CD14-positive monocyte (primary cell): ENCODE measurements around the gene MAST4. TPM values are rescaled to one million over a fixed set of nuclear protein-coding genes. Genes with fewer than 3 reads are reported as not detected.

Source experiments
- DNase-seq, 3 donors: peaks; one replicate each; pipeline ENCODE4 v3.0.0-alpha.2; 2011 to 2022
- H2AFZ ChIP-seq: 2 replicates; pipeline ENCODE4 v1.6.0; 2012; ENCODE audit warnings: mild to moderate bottlenecking, low read depth, low read length, inconsistent platforms; ENCODE audit not compliant: insufficient read depth, poor library complexity, severe bottlenecking
- H3K27ac ChIP-seq, 2 donors: 1 replicate in 1 of 2; 2 replicates in 1 of 2; pipeline ENCODE4 v1.5.1; 2012 to 2013; ENCODE audit warnings: low read length in 2 of 2, control low read depth in 1 of 2, inconsistent platforms in 1 of 2, low read depth in 1 of 2, mild to moderate bottlenecking in 1 of 2
- H3K27me3 ChIP-seq, 2 donors: one replicate each; pipeline versions ENCODE4 v1.6.0 to v1.6.1; 2011 to 2013; ENCODE audit warnings: low read length in 2 of 2; ENCODE audit not compliant: control insufficient read depth in 2 of 2, insufficient read depth in 2 of 2
- H3K36me3 ChIP-seq, 2 donors: replicated peaks in 1 of 2; 1 replicate in 1 of 2; 2 replicates in 1 of 2; pipeline versions ENCODE4 v1.5.1 to v1.6.1; 2012 to 2013; ENCODE audit warnings: low read length in 2 of 2, control low read depth in 1 of 2, inconsistent platforms in 1 of 2, mild to moderate bottlenecking in 1 of 2; ENCODE audit not compliant: insufficient read depth in 2 of 2, control insufficient read depth in 1 of 2
- H3K4me1 ChIP-seq, 2 donors: 1 replicate in 1 of 2; 2 replicates in 1 of 2; pipeline versions ENCODE4 v1.5.1 to v1.6.1; 2012 to 2013; ENCODE audit warnings: low read length in 2 of 2, control low read depth in 1 of 2, inconsistent platforms in 1 of 2, mild to moderate bottlenecking in 1 of 2, moderate library complexity in 1 of 2; ENCODE audit not compliant: insufficient read depth in 2 of 2, control insufficient read depth in 1 of 2
- H3K4me2 ChIP-seq: replicated peaks from 2 replicates; pipeline ENCODE3; 2012; ENCODE audit warnings: low read length, moderate library complexity, mild to moderate bottlenecking; ENCODE audit not compliant: poor library complexity, severe bottlenecking; ENCODE audit errors: extremely low read depth
- H3K4me3 ChIP-seq, 3 experiments: fragments of 200-600 bp in 1 of 3; sonication (generic) in 1 of 3; replicated peaks in 1 of 3; 1 replicate in 2 of 3; 2 replicates in 1 of 3; pipeline ENCODE4 v1.5.1; 2011 to 2013; ENCODE audit warnings: low read length in 3 of 3, mild to moderate bottlenecking in 3 of 3, control low read depth in 2 of 3, low read depth in 2 of 3, inconsistent platforms in 1 of 3, moderate library complexity in 1 of 3
- H3K79me2 ChIP-seq: 2 replicates; pipeline ENCODE4 v1.6.0; 2012; ENCODE audit warnings: mild to moderate bottlenecking, control low read depth, inconsistent platforms, low read length, moderate library complexity; ENCODE audit not compliant: insufficient read depth
- H3K9ac ChIP-seq: 2 replicates; pipeline ENCODE4 v1.6.0; 2017; ENCODE audit warnings: low read length, mild to moderate bottlenecking; ENCODE audit not compliant: insufficient read depth, poor library complexity, severe bottlenecking
- H3K9me3 ChIP-seq, 2 donors: replicated peaks in 1 of 2; 1 replicate in 1 of 2; 2 replicates in 1 of 2; pipeline versions ENCODE4 v1.5.1 to v1.6.1; 2012 to 2013; ENCODE audit warnings: low read length in 2 of 2, control low read depth in 1 of 2; ENCODE audit not compliant: control insufficient read depth in 1 of 2, insufficient read depth in 1 of 2
- H4K20me1 ChIP-seq: 2 replicates; pipeline ENCODE4 v1.6.0; 2012; ENCODE audit warnings: mild to moderate bottlenecking, low read length, control low read depth, moderate library complexity; ENCODE audit not compliant: insufficient read depth
- H3K27ac Mint-ChIP-seq, 7 donors: one replicate each; pipeline ENCODE4 v1.8.0; 2020; ENCODE audit warnings: mild to moderate bottlenecking in 7 of 7, mixed read lengths in 7 of 7, moderate library complexity in 6 of 7, inconsistent platforms in 2 of 7
- H3K27me3 Mint-ChIP-seq, 3 donors: one replicate each; pipeline ENCODE4 v1.8.0; 2021 to 2022; ENCODE audit warnings: low read depth in 3 of 3, mild to moderate bottlenecking in 3 of 3, mixed read lengths in 3 of 3, moderate library complexity in 3 of 3, inconsistent platforms in 1 of 3
- H3K36me3 Mint-ChIP-seq, 2 donors: one replicate each; pipeline ENCODE4 v1.8.0; 2020; ENCODE audit warnings: mixed read lengths in 2 of 2, inconsistent platforms in 1 of 2, mild to moderate bottlenecking in 1 of 2
- H3K4me1 Mint-ChIP-seq: one replicate; pipeline ENCODE4 v1.8.0; 2020; ENCODE audit warnings: mild to moderate bottlenecking, mixed read lengths
- H3K4me3 Mint-ChIP-seq, 2 donors: one replicate each; pipeline ENCODE4 v1.8.0; 2020; ENCODE audit warnings: mild to moderate bottlenecking in 2 of 2, mixed read lengths in 2 of 2, moderate library complexity in 1 of 2
- H3K9me3 Mint-ChIP-seq, 7 donors: one replicate each; pipeline ENCODE4 v1.8.0; 2020 to 2022; ENCODE audit warnings: mixed read lengths in 7 of 7, mild to moderate bottlenecking in 6 of 7, moderate library complexity in 6 of 7, inconsistent platforms in 2 of 7
- WGBS: methylation state at CpG from one replicate; pipeline ENCODE4 v1.1.5; 2013; ENCODE audit warnings: missing lambda C conversion rate; ENCODE audit not compliant: insufficient coverage; 5-methylcytosine and 5-hydroxymethylcytosine counted together
- intact Hi-C, 2 donors: fragments of 100-400 bp; cut with micrococcal nuclease; formaldehyde crosslinking; loops; one replicate each; pipeline versions ENCODE4 v1.15.0 to v1.15.1; 2023
- polyA plus RNA-seq, 3 donors: library from polyadenylated mRNA; depleted of rRNA in 1 of 3; unstranded in 2 of 3; stranded (reverse) in 1 of 3; fragments of 300-500 nt in 2 of 3; fragments of >200 nt in 1 of 3; fragmentation: Illumina TruSeq in 2 of 3; gene quantifications; 1 replicate in 2 of 3; 2 replicates in 1 of 3; pipeline ENCODE4 v1.2.3, GENCODE V29; 2012 to 2021
- TF ChIP-seq, protein P1 (sequence below): fragments of 200-600 bp; IDR thresholded peaks from one replicate; pipeline ENCODE4 v1.8.0; 2022; ENCODE audit warnings: antibody characterized with exemption, mild to moderate bottlenecking

The MAST4 gene
- polyA plus RNA-seq, 3 donors, result 0.03 to 0.24 TPM; not detected in 1

DNA sequence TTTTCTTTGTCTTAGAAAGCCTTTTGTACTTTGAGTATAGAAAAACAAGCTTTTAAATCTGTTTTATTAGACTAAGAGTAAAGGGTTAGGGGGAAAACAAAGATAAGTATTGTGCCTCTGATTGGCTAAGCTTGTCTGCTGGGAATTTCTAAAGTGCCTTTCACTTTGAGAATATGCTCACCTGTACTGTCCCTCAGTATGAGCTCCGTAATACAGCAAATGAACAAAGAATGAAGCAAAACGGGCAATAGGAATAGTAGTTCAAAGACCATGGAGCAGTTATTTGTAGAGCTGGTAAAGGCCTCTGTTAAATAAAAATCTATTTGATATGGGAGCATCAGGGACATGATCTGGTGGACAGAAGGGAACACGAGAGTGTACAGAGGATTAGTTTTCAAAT, 277.8 kb downstream of the MAST4 start:
- Histone ChIP-seq H3K4me2 (no peak overlapping the region), H4K20me1 (no peaks in the 10 kb centered on the region), H3K4me1 (peaks cover 12 to 22% of the 10 kb centered on the region in 2 donors), H2AFZ (no peak overlapping the region), H3K9me3 (no peaks in the 10 kb centered on the region), H3K79me2 (no peaks in the 10 kb centered on the region), H3K27ac (no peak overlapping the region), H3K36me3 (no peaks in the 10 kb centered on the region), H3K9ac (no peak overlapping the region), H3K27me3 (no peaks in the 10 kb centered on the region), H3K4me3 (no peak overlapping the region)
- Mint-ChIP-seq H3K4me1 (peaks cover 22% of the 10 kb centered on the region), H3K27ac (no peak overlapping the region), H3K27me3 (peaks cover 0 to 10% (median 2%) of the 10 kb centered on the region in 3 donors), H3K9me3 (peaks cover 0 to 4% (median 0%) of the 10 kb centered on the region in 7 donors), H3K4me3 (no peak overlapping the region), H3K36me3 (peaks cover 0 to 3% of the 10 kb centered on the region in 2 donors)
- DNase-seq, result no peak
- WGBS, result 100% methylated on average over 3 of the region's 3 CpGs
- TF ChIP-seq, protein P1, sequence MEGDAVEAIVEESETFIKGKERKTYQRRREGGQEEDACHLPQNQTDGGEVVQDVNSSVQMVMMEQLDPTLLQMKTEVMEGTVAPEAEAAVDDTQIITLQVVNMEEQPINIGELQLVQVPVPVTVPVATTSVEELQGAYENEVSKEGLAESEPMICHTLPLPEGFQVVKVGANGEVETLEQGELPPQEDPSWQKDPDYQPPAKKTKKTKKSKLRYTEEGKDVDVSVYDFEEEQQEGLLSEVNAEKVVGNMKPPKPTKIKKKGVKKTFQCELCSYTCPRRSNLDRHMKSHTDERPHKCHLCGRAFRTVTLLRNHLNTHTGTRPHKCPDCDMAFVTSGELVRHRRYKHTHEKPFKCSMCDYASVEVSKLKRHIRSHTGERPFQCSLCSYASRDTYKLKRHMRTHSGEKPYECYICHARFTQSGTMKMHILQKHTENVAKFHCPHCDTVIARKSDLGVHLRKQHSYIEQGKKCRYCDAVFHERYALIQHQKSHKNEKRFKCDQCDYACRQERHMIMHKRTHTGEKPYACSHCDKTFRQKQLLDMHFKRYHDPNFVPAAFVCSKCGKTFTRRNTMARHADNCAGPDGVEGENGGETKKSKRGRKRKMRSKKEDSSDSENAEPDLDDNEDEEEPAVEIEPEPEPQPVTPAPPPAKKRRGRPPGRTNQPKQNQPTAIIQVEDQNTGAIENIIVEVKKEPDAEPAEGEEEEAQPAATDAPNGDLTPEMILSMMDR, result no peak
- intact Hi-C loops, result loop anchor here in 1 of 2 donors (10.0 kb wide), 1 partner anchor 59 kb away; no protein-coding TSS in a partner anchor

DNA sequence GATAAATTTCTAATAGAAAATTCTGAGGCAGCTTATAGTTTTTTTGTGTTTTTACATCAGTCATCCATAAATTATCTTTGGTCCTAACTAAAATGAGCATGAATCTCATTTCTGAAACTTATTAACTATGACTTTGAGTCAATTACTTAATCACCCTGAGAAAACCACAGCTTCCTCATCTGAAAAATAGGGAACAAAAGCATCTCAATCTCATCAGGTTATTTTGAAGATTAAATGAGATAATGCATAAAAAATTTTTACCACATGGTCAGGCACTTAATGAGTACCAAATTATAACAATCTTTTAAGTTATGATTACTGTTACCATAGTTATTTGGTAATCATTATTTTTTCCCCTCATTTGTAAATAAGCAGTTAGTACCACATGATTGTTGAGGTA, 279.1 kb downstream of the MAST4 start:
- DNase-seq, result peak; percentile 62 to 75 (median 71)
- no peak overlapping the region for H3K4me3 Mint-ChIP-seq
- no peak overlapping the region for H3K9ac ChIP-seq
- H3K9me3 Mint-ChIP-seq, result peaks cover 0 to 4% (median 0%) of the 10 kb centered on the region in 7 donors
- peaks cover 26% of the 10 kb centered on the region for H3K4me1 Mint-ChIP-seq
- TF ChIP-seq, protein P1, result no peak
- peaks cover 0 to 14% (median 2%) of the 10 kb centered on the region in 3 donors for H3K27me3 Mint-ChIP-seq
- H3K36me3 Mint-ChIP-seq, result peaks cover 0 to 3% of the 10 kb centered on the region in 2 donors
- no peaks in the 10 kb centered on the region for H3K36me3 ChIP-seq
- peak overlapping the region in 2 of 7 donors; percentile 35 to 52 for H3K27ac Mint-ChIP-seq
- H3K4me3 ChIP-seq, result peak overlapping the region in 1 of 3 experiments; percentile 19
- no peaks in the 10 kb centered on the region for H3K79me2 ChIP-seq
- H3K9me3 ChIP-seq, result no peaks in the 10 kb centered on the region
- no peak overlapping the region for H3K27ac ChIP-seq
- no peaks in the 10 kb centered on the region for H3K27me3 ChIP-seq
- no peak overlapping the region for H2AFZ ChIP-seq
- peak overlapping the region; percentile 40 for H3K4me2 ChIP-seq
- intact Hi-C loops, result loop anchor here in 1 of 2 donors (10.0 kb wide), 1 partner anchor 61 kb away; no protein-coding TSS in a partner anchor
- H3K4me1 ChIP-seq, result peaks cover 12 to 22% of the 10 kb centered on the region in 2 donors
- no peaks in the 10 kb centered on the region for H4K20me1 ChIP-seq
